GM18507 (cell line): ENCODE data around the gene TOMT.

Experiments
- DNase-seq: peaks from one replicate; pipeline ENCODE4 v3.0.0; 2011; ENCODE audit warnings: low read depth; ENCODE audit not compliant: insufficient read length; ENCODE audit errors: extremely low spot score
- FAIRE-seq: peaks from 2 replicates; lab custom pipeline; 2011; peaks lifted over from hg19 to GRCh38; lab: Jason Lieb, UNC

TOMT gene

DNA sequence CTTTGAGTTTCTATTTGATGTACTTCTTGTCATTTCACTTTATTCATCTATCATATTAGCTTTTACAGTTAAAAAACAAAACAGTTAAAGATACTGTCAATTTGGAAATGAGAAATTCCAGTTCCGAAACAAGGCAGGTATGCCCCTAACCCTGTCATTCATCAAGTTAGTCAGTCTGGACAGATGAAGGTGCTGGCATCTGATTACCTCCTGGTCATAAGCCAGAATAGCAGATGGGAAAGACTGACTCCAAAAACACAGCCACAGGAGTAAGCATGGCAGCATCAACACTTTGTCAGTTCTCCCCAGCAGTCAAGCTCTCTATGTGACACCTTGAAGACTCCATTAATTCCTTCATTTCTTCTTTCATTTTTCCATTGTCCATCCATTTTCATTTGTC, 20.8 kb upstream of the TOMT start:
- DNase-seq (no peak), FAIRE-seq (no peak)

DNA sequence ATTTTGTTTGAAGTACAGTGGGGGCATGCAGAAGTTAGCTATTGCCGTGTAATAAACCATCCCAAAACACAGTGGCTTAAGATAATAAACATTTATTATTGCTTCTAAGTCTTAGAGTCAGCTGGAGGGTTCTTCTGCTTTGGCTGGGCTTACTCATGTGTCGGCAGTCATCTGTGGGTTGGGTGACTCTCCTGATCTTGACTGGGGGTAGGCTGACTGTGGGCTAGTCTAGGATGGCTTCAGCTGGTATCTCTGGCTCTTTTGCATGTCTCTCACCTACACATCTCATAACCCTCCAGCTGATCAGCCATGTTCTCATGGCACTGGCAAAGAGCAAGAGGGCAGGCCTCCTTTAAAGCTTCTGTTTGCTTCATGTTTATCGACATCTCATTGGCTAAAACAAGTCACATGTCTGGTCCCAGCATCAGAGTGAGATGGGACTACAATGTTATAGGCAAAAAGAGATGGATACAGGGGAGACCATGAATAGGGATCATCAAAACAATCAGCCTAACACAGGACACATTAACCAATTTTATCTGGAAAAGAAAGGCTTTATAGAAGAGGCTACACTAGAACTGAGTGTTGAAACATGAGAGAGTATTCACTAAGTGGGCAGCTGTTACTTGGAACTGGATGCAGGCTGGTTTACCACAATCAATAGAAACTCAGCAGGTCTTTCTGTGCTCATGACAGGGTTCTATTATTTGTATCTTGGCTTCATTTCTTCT, 19.9 kb upstream of the TOMT start:
- FAIRE-seq = no peak
- DNase-seq = no peak

DNA sequence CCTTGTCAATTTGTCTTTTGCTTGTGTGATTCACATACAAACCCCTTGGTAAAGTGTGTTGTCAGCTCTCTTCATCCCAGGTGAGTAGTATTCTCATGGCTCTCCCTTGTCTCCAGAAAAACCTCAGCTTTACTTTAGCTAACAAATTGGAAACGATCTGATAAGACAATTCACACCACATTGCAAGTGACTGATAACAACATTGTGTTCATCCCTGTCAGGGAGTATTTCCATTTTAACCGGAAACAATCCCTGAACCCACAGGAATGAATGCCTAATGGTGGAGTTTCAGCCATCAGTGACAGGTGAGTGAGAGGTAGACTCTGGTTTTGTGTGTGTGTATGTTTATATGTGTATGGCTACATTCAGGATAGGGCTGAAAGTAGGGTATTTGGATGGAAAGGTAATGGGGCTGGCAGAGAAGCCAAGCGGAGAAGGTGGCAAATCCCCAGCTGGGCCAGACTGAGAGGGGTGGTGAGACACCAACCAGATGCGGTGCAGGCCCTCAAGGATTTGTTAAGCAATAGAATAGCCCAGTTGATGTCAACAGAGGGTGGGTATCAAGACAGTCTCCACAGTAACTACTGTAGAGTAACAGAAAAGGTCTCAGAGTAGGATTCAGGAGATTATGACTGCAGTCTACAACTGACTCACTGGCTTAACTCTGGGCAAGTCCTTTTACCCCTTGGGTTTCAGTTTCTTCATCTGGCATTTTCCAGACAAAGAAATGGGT, 17.5 kb upstream of the TOMT start:
- FAIRE-seq = no peak

DNA sequence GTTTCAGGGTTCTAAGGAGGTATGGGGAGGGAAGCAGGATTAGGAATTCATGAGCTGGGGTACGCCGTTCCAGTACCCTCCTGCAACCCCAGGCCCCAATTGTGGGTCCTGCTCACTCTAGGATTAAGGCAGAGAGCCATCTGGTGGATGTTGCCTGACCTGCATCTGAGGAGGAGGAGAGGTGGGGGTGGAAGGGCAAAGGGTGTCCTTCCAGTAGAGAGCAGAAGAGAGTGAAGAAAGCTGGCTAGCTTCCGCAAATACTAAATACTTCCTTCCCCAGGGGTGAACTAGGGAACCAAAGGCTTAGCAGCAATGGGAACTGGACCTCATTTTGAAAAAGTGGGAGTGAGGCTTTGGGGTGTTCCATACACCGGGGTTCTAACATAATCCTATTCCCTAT, 14.4 kb upstream of the TOMT start:
- DNase-seq (peak; percentile 30), FAIRE-seq (peak; percentile 74)

More for the DNA sequence above, 17.5 kb upstream of the TOMT start:
- DNase-seq = no peak

DNA sequence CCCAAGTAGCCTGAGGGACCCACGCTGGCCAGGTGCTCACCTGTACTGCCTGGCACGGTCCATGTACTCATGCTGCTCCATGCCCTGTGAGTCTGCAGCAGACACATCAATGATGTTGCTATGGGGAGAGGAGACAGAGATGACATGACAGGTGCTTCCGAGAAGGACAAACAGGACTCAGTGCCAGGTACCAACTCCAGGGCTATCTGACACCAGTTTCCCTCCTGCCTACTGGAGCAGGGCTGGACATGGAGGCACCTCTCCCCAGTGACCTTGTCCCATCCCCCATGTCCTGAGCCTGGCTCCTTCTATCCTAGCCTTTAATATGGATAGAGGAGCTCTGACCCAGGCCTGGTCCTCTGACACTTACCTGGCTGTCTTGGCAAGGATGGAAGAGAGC, 7.0 kb upstream of the TOMT start:
- no peak for FAIRE-seq

DNA sequence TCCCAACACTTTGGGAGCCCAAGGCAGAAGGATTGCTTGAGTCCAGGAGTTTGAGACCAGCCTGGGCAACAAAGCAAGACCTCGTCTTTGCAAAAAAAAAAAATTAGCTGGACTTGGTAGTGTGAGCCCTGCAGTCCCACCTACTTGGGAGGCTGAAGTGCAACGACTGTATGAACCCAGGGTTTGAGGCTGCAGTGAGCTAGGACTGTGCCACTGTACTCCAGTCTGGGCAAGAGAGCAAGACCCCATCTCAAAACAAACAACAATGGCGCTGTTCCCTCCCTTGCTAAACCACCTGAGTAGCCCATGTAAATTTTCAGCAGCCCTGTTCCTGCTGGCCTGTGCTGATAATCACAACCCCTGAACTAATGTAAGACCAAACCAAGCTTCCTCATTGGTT, 5.7 kb upstream of the TOMT start:
- DNase-seq (no peak), FAIRE-seq (no peak)

More for the DNA sequence above, 7.0 kb upstream of the TOMT start:
- DNase-seq = no peak

DNA sequence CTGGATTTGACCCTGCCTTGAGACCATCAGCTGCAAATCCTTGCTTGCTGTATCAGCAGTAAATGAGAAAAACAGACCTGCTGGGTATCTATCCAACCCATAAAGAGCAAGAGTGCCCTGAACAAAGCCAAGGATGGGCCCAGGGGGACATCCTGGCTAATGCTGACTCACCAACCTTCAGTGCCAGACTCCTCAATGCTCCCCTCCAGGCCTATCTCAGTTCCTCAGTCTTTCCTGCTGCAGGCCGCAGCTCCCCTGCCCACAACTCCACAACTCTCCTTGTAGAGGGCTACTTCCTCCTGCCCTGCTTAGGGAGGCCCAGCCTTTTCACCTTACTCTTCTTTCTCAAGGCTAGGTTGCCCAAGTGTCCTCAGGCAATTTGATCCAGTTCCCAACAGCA, 5.3 kb upstream of the TOMT start:
- no peak for FAIRE-seq
- no peak for DNase-seq

DNA sequence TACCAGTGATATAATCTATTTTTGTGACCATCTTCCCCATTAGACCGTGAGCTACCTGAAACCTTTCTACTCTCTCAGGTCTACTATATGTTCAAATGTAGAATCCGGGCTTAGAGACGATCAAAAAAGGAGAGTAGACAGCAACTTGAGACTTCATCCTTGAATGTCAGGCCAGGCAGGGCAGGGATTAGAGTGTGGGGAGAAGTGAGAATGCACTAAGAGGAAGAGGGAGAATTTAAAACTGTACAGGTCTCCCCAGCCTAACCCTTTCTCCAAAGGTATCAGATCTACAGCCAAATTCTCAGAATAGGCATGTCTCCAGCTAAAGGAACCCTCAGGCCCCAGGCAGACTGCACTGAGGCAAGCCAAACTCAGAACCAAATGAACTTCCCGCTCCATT, 3.6 kb upstream of the TOMT start:
- FAIRE-seq (no peak), DNase-seq (no peak)

DNA sequence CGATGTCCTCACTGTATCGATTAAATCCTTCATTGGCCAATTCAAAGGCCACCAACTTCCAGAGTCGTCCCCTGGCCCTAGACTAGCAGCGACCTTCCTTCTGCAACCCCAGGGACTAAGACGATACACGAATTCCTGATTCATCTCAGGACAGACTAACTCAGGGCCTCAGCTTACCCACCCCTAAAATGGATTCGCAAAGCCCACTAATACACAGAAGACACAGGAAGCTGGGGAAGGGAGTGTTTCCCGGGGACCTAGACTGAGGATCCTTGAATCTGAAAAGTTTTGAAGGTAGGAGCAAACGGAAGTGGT, 3.1 kb upstream of the TOMT start:
- FAIRE-seq (no peak), DNase-seq (no peak)

DNA sequence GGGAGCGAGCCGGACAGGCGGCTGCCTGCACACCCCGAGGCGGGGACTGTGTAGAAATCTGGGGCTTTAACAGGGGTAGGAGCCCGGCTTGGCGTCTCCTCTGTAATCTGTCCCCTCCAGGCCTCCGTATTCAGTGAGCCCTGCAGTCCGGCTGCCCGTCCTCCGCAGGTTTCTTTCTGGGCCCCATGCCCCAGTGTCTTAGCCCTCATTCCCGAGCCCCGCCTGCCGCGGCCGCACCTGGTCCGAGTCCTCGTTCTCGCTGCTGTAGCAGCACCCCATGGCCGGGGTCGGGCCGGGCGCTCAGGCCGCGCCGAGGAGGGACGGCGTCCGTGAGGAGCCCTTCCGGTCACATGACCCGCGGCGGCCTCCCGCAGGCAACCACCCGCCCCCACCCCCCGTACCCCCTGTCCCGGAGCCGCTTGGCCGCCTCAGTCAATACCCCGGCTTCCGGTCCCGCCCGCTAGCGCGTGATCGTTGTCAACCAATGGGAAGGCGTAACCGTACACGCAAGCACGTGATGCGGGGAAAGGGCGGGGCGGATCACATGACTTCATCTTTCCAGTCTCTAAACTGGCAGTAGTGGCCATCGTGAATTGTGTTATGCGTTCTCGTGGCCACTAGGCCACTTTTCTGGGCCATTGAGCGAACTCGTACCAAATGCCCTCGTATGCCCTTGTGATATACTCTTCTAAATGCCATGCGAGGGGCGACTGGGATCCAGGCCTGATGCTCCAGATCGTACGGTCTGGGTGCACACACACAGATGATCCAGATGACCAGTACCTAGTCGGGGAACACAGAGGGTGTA, 2.6 kb upstream of the TOMT start, which contains the start of gene LAMTOR1:
TSS of gene LAMTOR1 (minus strand) at position 352 of the 808 bp plus-strand sequence. CDS start at position 279, 73 bp downstream.
- peak; percentile 94 for FAIRE-seq
- peak; percentile 93 for DNase-seq

DNA sequence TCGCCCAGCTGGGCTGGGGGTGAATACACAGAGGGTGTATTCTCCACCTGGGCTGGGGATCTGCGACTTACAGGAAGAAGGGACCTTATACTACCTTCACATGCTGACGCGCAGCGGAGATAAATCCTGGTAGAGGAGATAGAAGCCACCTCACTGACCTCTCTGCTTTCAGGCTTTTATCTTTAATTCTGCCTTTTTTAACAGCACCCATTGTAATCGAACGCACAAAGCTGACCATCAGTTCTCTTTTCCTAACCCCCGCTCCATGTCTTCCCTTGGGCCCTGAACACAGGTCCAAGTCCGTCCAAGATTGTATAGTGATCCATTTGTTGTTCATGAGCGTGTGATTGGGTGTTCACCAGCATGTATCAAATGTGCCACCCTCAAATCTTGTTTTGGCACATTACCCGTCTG, 2.0 kb upstream of the TOMT start:
- FAIRE-seq (no peak), DNase-seq (no peak)

DNA sequence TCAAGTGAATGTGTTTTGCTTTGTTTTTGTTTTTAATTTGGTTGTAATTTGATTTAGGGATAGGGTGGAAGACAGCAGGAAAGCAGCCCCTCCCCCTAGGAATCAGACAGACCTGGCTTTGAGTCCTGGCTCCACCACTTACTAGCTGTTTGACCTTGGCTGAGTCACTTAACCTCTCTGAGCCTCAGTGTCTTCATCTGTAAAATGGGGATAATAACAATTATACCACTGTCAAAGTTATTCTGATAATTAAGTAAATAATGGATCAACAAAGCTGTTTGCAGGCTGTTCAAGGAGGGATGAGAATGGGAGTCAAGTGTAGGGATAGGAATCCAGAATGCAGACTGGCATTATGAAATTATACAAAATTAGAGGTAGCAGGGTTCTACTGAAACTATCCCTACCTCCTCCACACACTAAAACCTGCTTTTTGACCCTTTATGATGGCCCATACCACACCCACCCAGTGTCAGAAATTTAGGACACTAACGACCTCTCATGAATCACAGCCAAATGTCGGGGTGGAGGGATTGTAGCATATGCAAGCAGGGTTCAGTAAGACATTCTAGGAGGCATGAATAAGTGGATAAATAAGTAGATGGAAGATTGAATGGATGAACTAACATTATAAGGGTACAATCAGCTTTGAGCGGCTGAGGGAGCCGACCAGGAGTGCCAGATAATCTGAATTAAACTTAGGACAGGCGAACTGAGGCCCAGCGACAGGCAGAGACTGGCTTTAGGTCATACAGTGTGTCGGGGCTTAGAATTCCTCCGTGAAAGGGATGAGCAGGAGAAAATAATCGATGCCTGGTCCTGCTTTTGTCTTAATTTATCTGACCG, 5.8 kb downstream of the TOMT start:
- no peak for FAIRE-seq
- DNase-seq = no peak

DNA sequence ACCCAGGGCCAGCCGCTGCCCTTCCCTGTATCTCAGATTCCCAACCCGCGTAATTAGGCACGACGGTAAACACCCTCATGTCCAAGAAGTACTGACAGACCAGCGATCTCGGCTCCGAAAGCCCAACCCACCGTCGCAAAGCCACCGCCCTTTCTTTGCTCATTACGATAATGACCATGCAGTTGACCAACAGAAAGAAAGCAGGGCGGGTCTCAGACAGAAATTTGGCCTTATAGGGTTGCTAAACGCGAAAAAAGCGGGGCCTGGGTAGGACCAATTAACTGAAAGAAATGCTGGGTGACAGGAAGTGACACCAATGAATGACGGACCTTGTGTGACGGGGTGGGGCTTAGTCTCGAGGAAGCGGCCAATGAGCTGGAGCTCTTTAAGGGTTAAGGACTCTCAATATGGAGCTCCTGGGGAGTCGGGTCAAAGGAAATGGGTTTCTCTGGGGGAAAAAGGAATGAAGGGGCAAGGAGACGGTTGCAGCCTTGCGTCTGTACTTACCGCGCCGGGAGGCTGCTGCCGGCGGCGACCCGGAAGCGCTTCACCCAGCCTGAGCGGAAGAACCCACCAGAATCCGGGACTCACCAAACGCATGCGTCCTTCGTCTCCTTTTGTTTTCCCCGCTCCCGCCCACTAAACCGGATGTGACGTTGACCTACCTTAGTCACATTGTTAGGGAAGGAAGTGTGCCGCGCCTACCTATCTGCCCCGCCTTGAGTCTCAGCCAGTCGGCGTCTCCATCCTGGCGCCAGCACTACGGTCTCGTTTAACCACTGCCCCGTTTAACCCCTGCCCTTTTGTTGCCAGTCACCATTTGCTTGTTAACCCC, 6.6 kb downstream of the TOMT start, which contains the start of gene ANAPC15:
TSS of gene ANAPC15 (minus strand) at position 553 of the 835 bp plus-strand sequence. CDS start 1,419 bp downstream, outside the sequence.
- DNase-seq (peak; percentile 83), FAIRE-seq (peak; percentile 98)

DNA sequence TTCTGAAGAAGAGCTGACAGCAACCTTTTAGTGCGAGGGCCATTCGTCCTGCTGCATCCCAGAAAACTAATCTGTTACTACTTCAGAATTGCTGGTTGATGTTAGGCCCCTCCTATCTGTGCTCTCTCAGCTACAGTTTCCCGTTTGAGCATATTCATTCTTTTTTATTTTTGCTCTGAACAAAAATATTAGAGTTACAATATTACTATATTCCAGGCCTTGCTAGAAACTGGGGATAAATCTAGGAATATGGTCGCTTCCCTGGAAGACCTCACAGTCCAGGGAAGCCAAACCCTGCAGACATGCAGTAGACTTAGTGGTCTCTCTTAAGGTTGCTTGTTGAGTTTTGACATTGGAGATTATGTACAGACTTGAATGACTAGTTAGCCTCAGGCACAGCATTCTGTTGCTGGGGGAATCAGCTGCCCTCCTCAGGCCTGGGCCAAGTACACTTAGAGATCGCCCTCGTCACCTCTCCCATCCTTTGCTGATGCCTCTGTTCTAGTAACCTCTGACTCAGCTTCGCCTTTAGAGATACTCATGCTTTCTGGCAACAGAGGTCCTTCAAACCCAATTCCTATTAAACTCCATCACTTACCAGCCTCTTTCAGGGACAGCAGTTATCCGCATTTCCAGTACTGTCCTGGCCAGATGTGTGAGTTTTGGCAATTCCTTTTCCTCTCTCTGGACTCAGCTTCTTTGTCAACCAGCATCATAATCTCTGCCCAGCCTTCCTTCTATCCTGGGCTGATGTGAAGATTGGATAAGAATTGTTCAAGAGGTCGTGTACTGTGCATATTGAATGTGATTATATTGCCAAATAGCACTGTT, 7.5 kb downstream of the TOMT start:
- FAIRE-seq (no peak), DNase-seq (no peak)

DNA sequence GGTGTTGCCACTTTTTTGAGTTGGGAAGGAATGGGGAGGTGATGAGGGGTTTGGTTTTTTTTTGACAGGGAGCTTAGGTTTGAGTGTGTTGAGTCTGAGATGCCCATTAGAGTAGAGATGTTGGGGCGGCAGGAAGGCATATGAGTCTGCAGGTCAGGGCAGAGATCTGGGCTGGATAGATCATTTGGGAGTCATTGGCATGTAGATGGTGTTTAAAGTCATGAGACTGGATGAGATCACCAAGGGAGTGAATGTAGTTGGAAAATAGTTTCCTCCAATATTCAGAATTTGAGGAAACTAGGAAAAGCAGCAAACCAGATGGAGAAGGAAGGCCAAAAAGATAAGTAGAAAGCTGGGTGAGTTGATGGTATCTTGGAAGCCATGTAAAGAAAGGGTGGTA, 8.8 kb downstream of the TOMT start:
- DNase-seq = no peak
- FAIRE-seq = no peak

DNA sequence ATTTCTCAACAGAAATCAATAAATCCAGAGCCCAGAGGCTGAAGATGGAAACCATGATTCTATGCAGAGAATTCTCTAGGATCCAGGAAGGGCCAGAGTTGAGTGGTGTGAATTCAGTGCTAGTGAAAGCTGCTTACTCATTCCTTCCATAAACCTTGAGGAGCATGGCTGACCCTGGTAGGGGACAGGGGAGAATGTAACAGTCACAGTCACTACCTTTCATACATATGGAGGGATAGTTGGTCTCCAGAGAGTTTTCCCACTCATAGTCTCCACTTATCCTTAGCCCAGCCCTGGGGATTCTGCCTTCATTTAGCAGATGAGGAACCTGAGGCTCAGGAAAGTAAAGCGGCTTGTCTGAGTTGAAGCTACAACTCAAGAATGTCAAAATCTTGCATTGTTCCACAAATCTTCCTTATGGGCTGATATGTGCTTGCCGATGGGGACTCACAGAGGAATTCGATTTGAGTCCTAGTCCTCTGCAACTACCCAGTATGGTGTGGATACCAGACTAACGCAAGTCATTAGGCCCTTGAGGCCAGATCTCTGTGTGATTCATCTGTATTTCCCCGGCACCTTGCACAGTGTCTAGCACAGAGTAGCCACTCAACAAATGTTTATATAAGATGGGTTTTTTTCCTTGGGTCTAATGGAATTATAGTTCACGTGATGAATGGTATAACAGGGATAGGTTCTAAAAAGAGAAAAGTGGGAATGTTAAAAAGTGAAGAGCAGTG, 10.5 kb downstream of the TOMT start:
- DNase-seq (no peak), FAIRE-seq (no peak)

DNA sequence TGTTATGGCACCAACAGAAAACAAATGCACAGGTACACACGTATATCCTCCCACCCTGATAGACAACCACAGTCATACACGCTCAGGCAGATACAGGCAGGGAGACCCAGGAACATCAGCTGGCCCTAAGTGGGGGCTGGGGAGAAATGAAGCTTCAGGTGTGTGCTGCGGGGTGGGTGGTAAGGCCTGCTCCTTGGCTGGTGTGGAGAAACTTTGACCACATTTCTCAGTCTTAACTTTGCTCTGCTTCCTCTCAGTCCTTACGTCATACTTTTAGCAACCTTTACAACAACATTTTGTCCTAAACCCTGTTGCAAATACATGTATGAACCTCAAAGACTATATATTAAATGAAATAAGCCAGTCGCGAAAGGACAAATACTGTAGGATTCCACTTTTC, 13.5 kb downstream of the TOMT start:
- no peak for FAIRE-seq
- no peak for DNase-seq
